HG02759 (cell line): ENCODE results near the gene PRRC2B.
A peak's percentile ranks its signal among the peaks of the same experiment; 100 is the strongest.
"Not testable (repeated sequence)": the region's sequence is repeated elsewhere in the genome, so short reads cannot be mapped to it uniquely, and the experiment has no call there.

Experiments used
- ATAC-seq: cut with Tn5 transposase; IDR thresholded peaks from one replicate; pipeline ENCODE4 v1.9.1; 2021; ENCODE audit warnings: mild to moderate bottlenecking, moderate library complexity; ENCODE audit not compliant: unreplicated experiment

Gene PRRC2B

GRCh38 chr9:131385296-131385695, 8.6 kb upstream of the PRRC2B start:
- ATAC-seq, result no peak

- no peak for ATAC-seq
These were observed 7.6 kb upstream of the PRRC2B start for GRCh38 chr9:131386281-131386680.

GRCh38 chr9:131387394-131387793, 6.5 kb upstream of the PRRC2B start:
- no peak for ATAC-seq

GRCh38 chr9:131391020-131391419, 2.9 kb upstream of the PRRC2B start:
- no peak for ATAC-seq

- no peak for ATAC-seq
These were observed 2.4 kb upstream of the PRRC2B start for GRCh38 chr9:131391504-131391903.

GRCh38 chr9:131394464-131395156, 724 bp downstream of the PRRC2B start:
- ATAC-seq, result peak; percentile 36

- no peak for ATAC-seq
These were observed 1.5 kb downstream of the PRRC2B start for GRCh38 chr9:131395157-131396098.

- not testable (repeated sequence) for ATAC-seq
These were observed 2.2 kb downstream of the PRRC2B start for GRCh38 chr9:131396099-131396479.

GRCh38 chr9:131396626-131397025, 2.7 kb downstream of the PRRC2B start:
- ATAC-seq, result no peak

GRCh38 chr9:131397100-131397790, 3.4 kb downstream of the PRRC2B start:
- ATAC-seq, result no peak

- no peak for ATAC-seq
These were observed 4.3 kb downstream of the PRRC2B start for GRCh38 chr9:131398204-131398603.

- no peak for ATAC-seq
These were observed 6.1 kb downstream of the PRRC2B start for GRCh38 chr9:131399972-131400371.

GRCh38 chr9:131400627-131401026, 6.7 kb downstream of the PRRC2B start:
- ATAC-seq, result no peak

- no peak for ATAC-seq
These were observed 8.2 kb downstream of the PRRC2B start for GRCh38 chr9:131402073-131402472.

- no peak for ATAC-seq
These were observed 9.0 kb downstream of the PRRC2B start for GRCh38 chr9:131402738-131403492.

- ATAC-seq, result no peak
These were observed 9.5 kb downstream of the PRRC2B start for GRCh38 chr9:131403493-131403773.

GRCh38 chr9:131404581-131404980, 10.7 kb downstream of the PRRC2B start:
- no peak for ATAC-seq

- no peak for ATAC-seq
These were observed 11.1 kb downstream of the PRRC2B start for GRCh38 chr9:131404987-131405386.

- no peak for ATAC-seq
These were observed 11.5 kb downstream of the PRRC2B start for GRCh38 chr9:131405428-131405827.

GRCh38 chr9:131405858-131406537, 12.1 kb downstream of the PRRC2B start:
- no peak for ATAC-seq
